PC-3 (cell line): ENCODE results near the gene THEMIS. TPM values are rescaled to one million over a fixed set of nuclear protein-coding genes. Genes with fewer than 3 reads are reported as not detected.
"Not testable (repeated sequence)": the region's sequence is repeated elsewhere in the genome, so short reads cannot be mapped to it uniquely, and the experiment has no call there.

ENCODE experiments used
- ATAC-seq: fragments of 200-7000 bp; cut with Tn5 transposase; 2 replicates; pipeline ENCODE4 v1.9.1; 2020; ENCODE audit warnings: mild to moderate bottlenecking, moderate library complexity
- BruUV-seq: library from RNA; stranded (reverse); fragments of 400-500 nt; replicated peaks from 2 replicates; lab custom pipeline; 2021; lab: Mats Ljungman, UMichigan
- CTCF ChIA-PET: fragments of 300-600 bp; sonication (Branson Sonifier 250); formaldehyde crosslinking; loops from one replicate; lab custom pipeline; 2022; ENCODE audit warnings: antibody characterized with exemption; lab: Charles Lee
- POLR2A ChIA-PET: fragments of 300-600 bp; sonication (Branson Sonifier 250); formaldehyde crosslinking; loops from one replicate; lab custom pipeline; 2022; ENCODE audit warnings: antibody characterized with exemption; ENCODE audit not compliant: unreplicated experiment; lab: Charles Lee
- DNase-seq: peaks from one replicate; pipeline ENCODE4 v3.0.0-alpha.2; 2015
- H2AFZ ChIP-seq: fragments of 300-600 bp; sonication (generic); 2 replicates; pipeline ENCODE4 v1.6.0; 2016; ENCODE audit warnings: antibody characterized with exemption, low read length
- H3F3A ChIP-seq: fragments of 300-600 bp; sonication (generic); one replicate; pipeline ENCODE4 v1.6.0; 2017; ENCODE audit warnings: antibody characterized with exemption, low read length, control low read depth, mild to moderate bottlenecking; ENCODE audit not compliant: unreplicated experiment
- H3K27ac ChIP-seq: fragments of 300-600 bp; sonication (generic); 2 replicates; pipeline ENCODE4 v1.5.1; 2016; ENCODE audit warnings: mild to moderate bottlenecking, low read length
- H3K27me3 ChIP-seq: fragments of 300-600 bp; sonication (generic); 2 replicates; pipeline ENCODE4 v1.6.1; 2016; ENCODE audit warnings: low read length, mixed read lengths
- H3K36me3 ChIP-seq: fragments of 300-600 bp; sonication (generic); 2 replicates; pipeline ENCODE4 v1.6.1; 2016; ENCODE audit warnings: low read depth, mixed run types, low read length, mixed read lengths
- H3K4me1 ChIP-seq: fragments of 300-600 bp; sonication (generic); 2 replicates; pipeline ENCODE4 v1.5.1; 2016; ENCODE audit warnings: low read length; ENCODE audit not compliant: insufficient read depth
- H3K4me2 ChIP-seq: fragments of 300-600 bp; sonication (generic); 2 replicates; pipeline ENCODE4 v1.6.0; 2016; ENCODE audit warnings: low read length
- H3K4me3 ChIP-seq: fragments of 300-600 bp; sonication (generic); 2 replicates; pipeline ENCODE4 v1.5.1; 2016; ENCODE audit warnings: mild to moderate bottlenecking, low read length, mixed read lengths
- H3K79me2 ChIP-seq: fragments of 300-600 bp; sonication (generic); 2 replicates; pipeline ENCODE4 v1.6.1; 2017; ENCODE audit warnings: low read length, mixed read lengths
- H3K9ac ChIP-seq: fragments of 300-600 bp; sonication (generic); 2 replicates; pipeline ENCODE4 v1.6.0; 2016; ENCODE audit warnings: mild to moderate bottlenecking, low read length
- H3K9me2 ChIP-seq: fragments of 300-600 bp; sonication (generic); replicated peaks from 2 replicates; pipeline ENCODE4 v1.6.1; 2016; ENCODE audit warnings: mixed run types, low read length, mixed read lengths
- H3K9me3 ChIP-seq: fragments of 300-600 bp; sonication (generic); 2 replicates; pipeline ENCODE4 v1.6.1; 2016; ENCODE audit warnings: low read length, mixed read lengths
- H4K20me1 ChIP-seq: fragments of 300-600 bp; sonication (generic); 2 replicates; pipeline ENCODE4 v1.6.1; 2016; ENCODE audit warnings: low read length, mixed read lengths
- CTCF ChIP-seq: fragments of 300-600 bp; sonication (generic); conservative IDR thresholded peaks from 2 replicates; pipeline ENCODE4 v1.5.1; 2017; ENCODE audit warnings: antibody characterized with exemption, low read depth, mild to moderate bottlenecking, low read length
- EZH2 ChIP-seq: fragments of 300-600 bp; sonication (generic); IDR thresholded peaks from one replicate; pipeline ENCODE4 v1.6.1; 2017; ENCODE audit warnings: antibody characterized with exemption, mild to moderate bottlenecking, low read length; ENCODE audit not compliant: unreplicated experiment
- EZH2phosphoT487 ChIP-seq: fragments of 300-600 bp; sonication (generic); IDR thresholded peaks from 2 replicates; pipeline ENCODE4 v1.6.1; 2018; ENCODE audit warnings: mild to moderate bottlenecking, antibody characterized with exemption, low read length, borderline replicate concordance
- intact Hi-C: fragments of 100-400 bp; cut with micrococcal nuclease; formaldehyde crosslinking; loops from 2 replicates; pipeline ENCODE4 v1.9.0; 2023
- total RNA-seq: library from RNA; depleted of rRNA; stranded (reverse); fragments of >200 nt; gene quantifications from 2 replicates; pipeline ENCODE4 v1.2.3, GENCODE V29; 2014

The THEMIS gene
- total RNA-seq, 1 experiment from 2014 or later: not detected

GRCh38 chr6:127891731-127892326 lies 9.0 kb downstream of the THEMIS start:
- Histone ChIP-seq H3K9me2 (no peaks in the 10 kb centered on the region), H3K79me2 (no peaks in the 10 kb centered on the region), H3K4me1 (no peaks in the 10 kb centered on the region), H3F3A (no peaks in the 10 kb centered on the region), H2AFZ (no peak overlapping the region), H3K4me2 (no peak overlapping the region), H3K9me3 (no peaks in the 10 kb centered on the region), H3K4me3 (no peak overlapping the region), H3K36me3 (no peaks in the 10 kb centered on the region), H3K9ac (no peak overlapping the region), H3K27me3 (no peaks in the 10 kb centered on the region), H3K27ac (no peak overlapping the region), H4K20me1 (no peaks in the 10 kb centered on the region)
- ATAC-seq (no peak), DNase-seq (no peak)
- BruUV-seq: no TSS peak
- CTCF ChIA-PET: no interaction called here
- TF ChIP-seq EZH2 (no peak), EZH2phosphoT487 (no peak), CTCF (no peak)
- POLR2A ChIA-PET: no interaction called here
- intact Hi-C loops: no loop called here

DNA sequence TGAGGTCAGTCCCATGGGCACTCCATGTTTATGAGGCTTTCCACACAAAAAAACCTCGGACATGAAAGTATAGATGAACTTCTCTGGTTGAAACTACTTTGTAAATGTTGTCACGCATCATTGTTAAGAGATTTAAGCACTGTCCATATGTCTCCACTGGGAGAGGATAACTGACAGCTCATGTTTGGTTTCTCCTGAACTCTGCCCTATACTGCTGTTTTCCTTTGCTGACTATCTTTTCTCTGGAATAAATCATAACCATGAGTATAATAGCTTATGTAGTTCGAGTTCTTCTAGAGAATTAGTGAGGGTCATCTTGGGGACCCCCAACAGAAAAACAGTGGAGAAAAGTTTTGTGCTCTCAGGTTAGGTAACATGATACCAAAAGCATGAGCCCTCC lies 14.3 kb downstream of the THEMIS start:
- Histone ChIP-seq H4K20me1 (no peaks in the 10 kb centered on the region), H3K9me2 (no peaks in the 10 kb centered on the region), H3K79me2 (no peaks in the 10 kb centered on the region), H3K4me2 (no peak overlapping the region), H3K4me3 (no peak overlapping the region), H3K36me3 (no peaks in the 10 kb centered on the region), H3K9ac (no peak overlapping the region), H3F3A (no peaks in the 10 kb centered on the region), H3K4me1 (no peaks in the 10 kb centered on the region), H3K9me3 (no peaks in the 10 kb centered on the region), H2AFZ (no peak overlapping the region), H3K27ac (no peak overlapping the region), H3K27me3 (no peaks in the 10 kb centered on the region)
- ChIA-PET POLR2A (no interaction called here), CTCF (no interaction called here)
- no TSS peak for BruUV-seq
- TF ChIP-seq EZH2phosphoT487 (no peak), CTCF (no peak), EZH2 (no peak)
- intact Hi-C loops: no loop called here
- DNase-seq: no peak
- ATAC-seq: no peak

DNA sequence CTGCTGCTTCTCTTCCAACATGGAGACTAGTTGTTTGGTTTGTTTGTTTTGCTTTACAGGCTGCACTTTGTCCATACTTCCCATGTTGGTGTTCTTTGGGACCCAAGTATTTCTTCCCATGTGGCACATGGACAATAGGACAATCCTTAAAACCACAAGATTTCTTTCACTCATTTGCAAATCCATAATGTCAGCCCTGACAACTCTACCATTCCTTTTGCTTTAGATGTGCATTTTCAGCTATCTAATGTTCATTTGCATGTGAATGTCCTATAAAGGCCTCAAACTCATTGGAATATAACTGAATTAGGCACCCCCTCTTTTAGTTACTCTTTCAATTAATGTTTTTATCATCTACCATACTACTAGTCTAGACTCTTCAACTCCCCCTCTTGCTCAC lies 16.7 kb downstream of the THEMIS start:
- Histone ChIP-seq H3F3A (no peaks in the 10 kb centered on the region), H3K4me1 (no peaks in the 10 kb centered on the region), H4K20me1 (no peaks in the 10 kb centered on the region), H3K9me2 (no peaks in the 10 kb centered on the region), H3K4me3 (no peak overlapping the region), H3K9ac (no peak overlapping the region), H3K4me2 (no peak overlapping the region), H3K9me3 (no peaks in the 10 kb centered on the region), H2AFZ (no peak overlapping the region), H3K27ac (no peak overlapping the region), H3K36me3 (no peaks in the 10 kb centered on the region), H3K27me3 (no peaks in the 10 kb centered on the region), H3K79me2 (no peaks in the 10 kb centered on the region)
- no peak for ATAC-seq
- intact Hi-C loops: no loop called here
- no peak for TF ChIP-seq CTCF
- TF ChIP-seq EZH2: no peak
- TF ChIP-seq EZH2phosphoT487: no peak
- ChIA-PET CTCF (no interaction called here), POLR2A (no interaction called here)
- DNase-seq: no peak
- BruUV-seq: no TSS peak

- H3F3A ChIP-seq, ATAC-seq, H3K79me2 ChIP-seq, H3K9ac ChIP-seq, POLR2A ChIA-PET, H3K4me2 ChIP-seq, H2AFZ ChIP-seq, H4K20me1 ChIP-seq, H3K36me3 ChIP-seq, H3K4me3 ChIP-seq, CTCF ChIA-PET, H3K9me3 ChIP-seq, intact Hi-C loops, BruUV-seq, H3K9me2 ChIP-seq, H3K4me1 ChIP-seq, H3K27ac ChIP-seq, H3K27me3 ChIP-seq, DNase-seq: not testable (repeated sequence)
Observed at GRCh38 chr6:127881949-127882348, 18.9 kb downstream of the THEMIS start.
